Breast epithelium (tissue), 3 donors: ENCODE data around the gene FRMD3.

Experiments used
- POLR2A ChIP-seq: fragments of 450-650 bp; IDR thresholded peaks from one replicate; pipeline ENCODE4 v1.6.1; 2016; ENCODE audit warnings: antibody characterized with exemption, mild to moderate bottlenecking, moderate library complexity
- TF ChIP-seq, protein P1 (sequence below), 3 donors: fragments of 450-650 bp; IDR thresholded peaks; one replicate each; pipeline ENCODE4 v1.5.1; 2016 to 2017; ENCODE audit warnings: antibody characterized with exemption in 3 of 3, mild to moderate bottlenecking in 3 of 3, moderate library complexity in 3 of 3

DNA sequence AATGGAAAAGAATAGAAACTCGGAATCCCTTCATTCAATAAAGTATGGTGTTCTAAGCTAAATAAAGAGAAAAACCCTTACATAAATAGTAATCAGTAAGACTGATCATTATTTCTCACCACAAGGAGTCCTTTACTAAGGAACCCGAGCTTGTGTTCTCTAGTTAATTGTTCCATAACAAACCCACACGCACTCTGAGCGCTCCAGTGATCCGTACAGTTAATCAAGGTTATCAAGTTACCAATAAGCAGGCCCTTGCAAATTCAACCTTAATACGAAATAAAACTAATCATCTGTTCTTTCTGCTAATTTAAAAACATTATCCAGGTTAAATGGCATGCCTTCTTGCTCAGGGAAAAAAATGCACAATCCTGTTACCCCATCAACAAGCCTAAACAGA is 224.4 kb downstream of the FRMD3 start:
- TF ChIP-seq, protein P1, sequence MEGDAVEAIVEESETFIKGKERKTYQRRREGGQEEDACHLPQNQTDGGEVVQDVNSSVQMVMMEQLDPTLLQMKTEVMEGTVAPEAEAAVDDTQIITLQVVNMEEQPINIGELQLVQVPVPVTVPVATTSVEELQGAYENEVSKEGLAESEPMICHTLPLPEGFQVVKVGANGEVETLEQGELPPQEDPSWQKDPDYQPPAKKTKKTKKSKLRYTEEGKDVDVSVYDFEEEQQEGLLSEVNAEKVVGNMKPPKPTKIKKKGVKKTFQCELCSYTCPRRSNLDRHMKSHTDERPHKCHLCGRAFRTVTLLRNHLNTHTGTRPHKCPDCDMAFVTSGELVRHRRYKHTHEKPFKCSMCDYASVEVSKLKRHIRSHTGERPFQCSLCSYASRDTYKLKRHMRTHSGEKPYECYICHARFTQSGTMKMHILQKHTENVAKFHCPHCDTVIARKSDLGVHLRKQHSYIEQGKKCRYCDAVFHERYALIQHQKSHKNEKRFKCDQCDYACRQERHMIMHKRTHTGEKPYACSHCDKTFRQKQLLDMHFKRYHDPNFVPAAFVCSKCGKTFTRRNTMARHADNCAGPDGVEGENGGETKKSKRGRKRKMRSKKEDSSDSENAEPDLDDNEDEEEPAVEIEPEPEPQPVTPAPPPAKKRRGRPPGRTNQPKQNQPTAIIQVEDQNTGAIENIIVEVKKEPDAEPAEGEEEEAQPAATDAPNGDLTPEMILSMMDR (IDR thresholded peaks at IDR 0.05) = no peak
- no peak for TF ChIP-seq POLR2A
